PC-3 (cell line): ENCODE data around the gene HIVEP3. TPM values are rescaled to one million over a fixed set of nuclear protein-coding genes. Genes with fewer than 3 reads are reported as not detected.

ENCODE experiments used
- ATAC-seq: fragments of 200-7000 bp; cut with Tn5 transposase; 2 replicates; pipeline ENCODE4 v1.9.1; 2020; ENCODE audit warnings: mild to moderate bottlenecking, moderate library complexity
- BruUV-seq: library from RNA; stranded (reverse); fragments of 400-500 nt; replicated peaks from 2 replicates; lab custom pipeline; 2021; lab: Mats Ljungman, UMichigan
- CTCF ChIA-PET: fragments of 300-600 bp; sonication (Branson Sonifier 250); formaldehyde crosslinking; loops from one replicate; lab custom pipeline; 2022; ENCODE audit warnings: antibody characterized with exemption; lab: Charles Lee
- POLR2A ChIA-PET: fragments of 300-600 bp; sonication (Branson Sonifier 250); formaldehyde crosslinking; loops from one replicate; lab custom pipeline; 2022; ENCODE audit warnings: antibody characterized with exemption; ENCODE audit not compliant: unreplicated experiment; lab: Charles Lee
- DNase-seq: peaks from one replicate; pipeline ENCODE4 v3.0.0-alpha.2; 2015
- H2AFZ ChIP-seq: fragments of 300-600 bp; sonication (generic); 2 replicates; pipeline ENCODE4 v1.6.0; 2016; ENCODE audit warnings: antibody characterized with exemption, low read length
- H3F3A ChIP-seq: fragments of 300-600 bp; sonication (generic); one replicate; pipeline ENCODE4 v1.6.0; 2017; ENCODE audit warnings: antibody characterized with exemption, low read length, control low read depth, mild to moderate bottlenecking; ENCODE audit not compliant: unreplicated experiment
- H3K27ac ChIP-seq: fragments of 300-600 bp; sonication (generic); 2 replicates; pipeline ENCODE4 v1.5.1; 2016; ENCODE audit warnings: mild to moderate bottlenecking, low read length
- H3K27me3 ChIP-seq: fragments of 300-600 bp; sonication (generic); 2 replicates; pipeline ENCODE4 v1.6.1; 2016; ENCODE audit warnings: low read length, mixed read lengths
- H3K36me3 ChIP-seq: fragments of 300-600 bp; sonication (generic); 2 replicates; pipeline ENCODE4 v1.6.1; 2016; ENCODE audit warnings: low read depth, mixed run types, low read length, mixed read lengths
- H3K4me1 ChIP-seq: fragments of 300-600 bp; sonication (generic); 2 replicates; pipeline ENCODE4 v1.5.1; 2016; ENCODE audit warnings: low read length; ENCODE audit not compliant: insufficient read depth
- H3K4me2 ChIP-seq: fragments of 300-600 bp; sonication (generic); 2 replicates; pipeline ENCODE4 v1.6.0; 2016; ENCODE audit warnings: low read length
- H3K4me3 ChIP-seq: fragments of 300-600 bp; sonication (generic); 2 replicates; pipeline ENCODE4 v1.5.1; 2016; ENCODE audit warnings: mild to moderate bottlenecking, low read length, mixed read lengths
- H3K79me2 ChIP-seq: fragments of 300-600 bp; sonication (generic); 2 replicates; pipeline ENCODE4 v1.6.1; 2017; ENCODE audit warnings: low read length, mixed read lengths
- H3K9ac ChIP-seq: fragments of 300-600 bp; sonication (generic); 2 replicates; pipeline ENCODE4 v1.6.0; 2016; ENCODE audit warnings: mild to moderate bottlenecking, low read length
- H3K9me2 ChIP-seq: fragments of 300-600 bp; sonication (generic); replicated peaks from 2 replicates; pipeline ENCODE4 v1.6.1; 2016; ENCODE audit warnings: mixed run types, low read length, mixed read lengths
- H3K9me3 ChIP-seq: fragments of 300-600 bp; sonication (generic); 2 replicates; pipeline ENCODE4 v1.6.1; 2016; ENCODE audit warnings: low read length, mixed read lengths
- H4K20me1 ChIP-seq: fragments of 300-600 bp; sonication (generic); 2 replicates; pipeline ENCODE4 v1.6.1; 2016; ENCODE audit warnings: low read length, mixed read lengths
- EZH2 ChIP-seq: fragments of 300-600 bp; sonication (generic); IDR thresholded peaks from one replicate; pipeline ENCODE4 v1.6.1; 2017; ENCODE audit warnings: antibody characterized with exemption, mild to moderate bottlenecking, low read length; ENCODE audit not compliant: unreplicated experiment
- EZH2phosphoT487 ChIP-seq: fragments of 300-600 bp; sonication (generic); IDR thresholded peaks from 2 replicates; pipeline ENCODE4 v1.6.1; 2018; ENCODE audit warnings: mild to moderate bottlenecking, antibody characterized with exemption, low read length, borderline replicate concordance
- intact Hi-C: fragments of 100-400 bp; cut with micrococcal nuclease; formaldehyde crosslinking; loops from 2 replicates; pipeline ENCODE4 v1.9.0; 2023
- total RNA-seq: library from RNA; depleted of rRNA; stranded (reverse); fragments of >200 nt; gene quantifications from 2 replicates; pipeline ENCODE4 v1.2.3, GENCODE V29; 2014
- TF ChIP-seq, protein P1 (sequence below): fragments of 300-600 bp; sonication (generic); conservative IDR thresholded peaks from 2 replicates; pipeline ENCODE4 v1.5.1; 2017; ENCODE audit warnings: antibody characterized with exemption, low read depth, mild to moderate bottlenecking, low read length

Gene HIVEP3
- total RNA-seq, 1 experiment from 2014 or later: 9.8 TPM

DNA sequence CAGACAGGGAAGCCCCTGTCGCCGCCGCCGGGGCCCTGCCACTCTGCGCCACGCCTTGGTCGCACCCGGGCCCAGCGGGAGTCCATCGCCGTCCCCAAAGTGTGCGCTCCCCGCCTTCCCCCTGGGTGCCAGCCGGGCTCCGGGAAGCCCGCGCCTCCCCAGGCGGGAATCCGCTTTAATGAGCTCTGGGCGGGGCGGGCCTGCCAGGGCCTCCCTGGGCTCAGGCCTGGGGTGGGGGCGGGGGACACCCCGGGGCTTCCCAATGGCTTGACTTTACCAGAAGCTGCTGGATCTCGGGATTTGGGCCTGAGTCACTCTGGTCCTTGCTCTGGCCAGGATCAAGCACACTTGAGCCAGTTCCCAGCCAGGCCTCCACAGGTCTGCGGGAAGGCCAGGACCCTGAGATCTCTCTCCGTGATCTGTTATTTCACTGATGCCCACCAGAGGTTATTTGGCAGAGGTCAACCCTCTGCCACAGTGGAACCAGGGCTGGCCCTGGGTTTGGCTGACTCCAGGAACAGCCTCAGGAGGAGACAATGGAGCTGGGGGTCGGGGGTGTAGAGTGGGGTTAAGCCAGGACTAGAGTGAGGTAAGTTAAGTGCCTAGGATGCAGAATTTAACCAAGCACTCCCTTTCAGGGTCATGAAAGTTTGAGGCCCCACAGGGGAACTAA is 255.8 kb downstream of the HIVEP3 start:
- no TSS peak for BruUV-seq
- H3K4me1 ChIP-seq: peaks cover 43% of the 10 kb centered on the region
- H3K27ac ChIP-seq: no peak overlapping the region
- peak overlapping the region; percentile 37; the same call in 1 of the 2 replicates for H3K9ac ChIP-seq
- intact Hi-C loops: loop anchor here (5.0 to 10.0 kb wide), 2 partner anchors 36 to 88 kb away; no protein-coding TSS in a partner anchor
- DNase-seq: peak; percentile 49
- H4K20me1 ChIP-seq: no peaks in the 10 kb centered on the region
- ChIA-PET POLR2A (interaction anchor here (0.6 kb wide), 2 partner anchors 272 to 372 kb away, joined by 3 read pairs; no protein-coding TSS in a partner anchor), CTCF (interaction anchor here (0.5 to 0.6 kb wide), 2 partner anchors 56 to 149 kb away, joined by 3 to 4 read pairs; no protein-coding TSS in a partner anchor)
- no peaks in the 10 kb centered on the region for H3F3A ChIP-seq
- H2AFZ ChIP-seq: peak overlapping the region; percentile 65; the same call in 1 of the 2 replicates
- no peaks in the 10 kb centered on the region for H3K9me3 ChIP-seq
- peak overlapping the region; percentile 80 for H3K4me2 ChIP-seq
- no peaks in the 10 kb centered on the region for H3K9me2 ChIP-seq
- peak overlapping the region; percentile 65 for H3K4me3 ChIP-seq
- no peaks in the 10 kb centered on the region for H3K27me3 ChIP-seq
- peak; percentile 28 for ATAC-seq
- TF ChIP-seq EZH2 (no peak), EZH2phosphoT487 (no peak)
- TF ChIP-seq, protein P1, sequence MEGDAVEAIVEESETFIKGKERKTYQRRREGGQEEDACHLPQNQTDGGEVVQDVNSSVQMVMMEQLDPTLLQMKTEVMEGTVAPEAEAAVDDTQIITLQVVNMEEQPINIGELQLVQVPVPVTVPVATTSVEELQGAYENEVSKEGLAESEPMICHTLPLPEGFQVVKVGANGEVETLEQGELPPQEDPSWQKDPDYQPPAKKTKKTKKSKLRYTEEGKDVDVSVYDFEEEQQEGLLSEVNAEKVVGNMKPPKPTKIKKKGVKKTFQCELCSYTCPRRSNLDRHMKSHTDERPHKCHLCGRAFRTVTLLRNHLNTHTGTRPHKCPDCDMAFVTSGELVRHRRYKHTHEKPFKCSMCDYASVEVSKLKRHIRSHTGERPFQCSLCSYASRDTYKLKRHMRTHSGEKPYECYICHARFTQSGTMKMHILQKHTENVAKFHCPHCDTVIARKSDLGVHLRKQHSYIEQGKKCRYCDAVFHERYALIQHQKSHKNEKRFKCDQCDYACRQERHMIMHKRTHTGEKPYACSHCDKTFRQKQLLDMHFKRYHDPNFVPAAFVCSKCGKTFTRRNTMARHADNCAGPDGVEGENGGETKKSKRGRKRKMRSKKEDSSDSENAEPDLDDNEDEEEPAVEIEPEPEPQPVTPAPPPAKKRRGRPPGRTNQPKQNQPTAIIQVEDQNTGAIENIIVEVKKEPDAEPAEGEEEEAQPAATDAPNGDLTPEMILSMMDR: no peak
- no peaks in the 10 kb centered on the region for H3K36me3 ChIP-seq
- H3K79me2 ChIP-seq: no peaks in the 10 kb centered on the region

- Histone ChIP-seq H3K27me3 (no peaks in the 10 kb centered on the region), H2AFZ (peak overlapping the region; percentile 74; the same call in 1 of the 2 replicates), H3K9ac (peak overlapping the region; percentile 37; the same call in 1 of the 2 replicates), H3K9me3 (no peaks in the 10 kb centered on the region), H4K20me1 (no peaks in the 10 kb centered on the region), H3K36me3 (no peaks in the 10 kb centered on the region), H3K4me3 (peak overlapping the region; percentile 86), H3F3A (no peaks in the 10 kb centered on the region), H3K79me2 (no peaks in the 10 kb centered on the region), H3K4me2 (peak overlapping the region; percentile 100), H3K4me1 (peaks cover 36% of the 10 kb centered on the region), H3K27ac (no peak overlapping the region), H3K9me2 (no peaks in the 10 kb centered on the region)
- intact Hi-C loops: loop anchor here (5.0 to 10.0 kb wide), 2 partner anchors 35 to 87 kb away; no protein-coding TSS in a partner anchor
- ChIA-PET POLR2A (interaction anchor here (0.6 kb wide), 2 partner anchors 111 to 1769 kb away, joined by 5 to 6 read pairs; no protein-coding TSS in a partner anchor), CTCF (interaction anchor here (0.5 to 0.6 kb wide), 3 partner anchors 55 to 226 kb away, joined by 3 to 7 read pairs (median 3); no protein-coding TSS in a partner anchor)
- DNase-seq (peak; percentile 60), ATAC-seq (peak; percentile 78)
- TF ChIP-seq EZH2phosphoT487: no peak
- TF ChIP-seq, protein P1: no peak
- TF ChIP-seq EZH2: no peak
- BruUV-seq: no TSS peak
These were observed 256.5 kb downstream of the HIVEP3 start for GRCh38 chr1:41662061-41662764.
